ENCODE measurements around the gene S100P.

The S100P gene

GRCh38 chr4:6727081-6727942, 33.6 kb downstream of the S100P start:
- no peak for DNase-seq

- no peak for DNase-seq
Observed at GRCh38 chr4:6727943-6728250, 34.2 kb downstream of the S100P start.

DNA sequence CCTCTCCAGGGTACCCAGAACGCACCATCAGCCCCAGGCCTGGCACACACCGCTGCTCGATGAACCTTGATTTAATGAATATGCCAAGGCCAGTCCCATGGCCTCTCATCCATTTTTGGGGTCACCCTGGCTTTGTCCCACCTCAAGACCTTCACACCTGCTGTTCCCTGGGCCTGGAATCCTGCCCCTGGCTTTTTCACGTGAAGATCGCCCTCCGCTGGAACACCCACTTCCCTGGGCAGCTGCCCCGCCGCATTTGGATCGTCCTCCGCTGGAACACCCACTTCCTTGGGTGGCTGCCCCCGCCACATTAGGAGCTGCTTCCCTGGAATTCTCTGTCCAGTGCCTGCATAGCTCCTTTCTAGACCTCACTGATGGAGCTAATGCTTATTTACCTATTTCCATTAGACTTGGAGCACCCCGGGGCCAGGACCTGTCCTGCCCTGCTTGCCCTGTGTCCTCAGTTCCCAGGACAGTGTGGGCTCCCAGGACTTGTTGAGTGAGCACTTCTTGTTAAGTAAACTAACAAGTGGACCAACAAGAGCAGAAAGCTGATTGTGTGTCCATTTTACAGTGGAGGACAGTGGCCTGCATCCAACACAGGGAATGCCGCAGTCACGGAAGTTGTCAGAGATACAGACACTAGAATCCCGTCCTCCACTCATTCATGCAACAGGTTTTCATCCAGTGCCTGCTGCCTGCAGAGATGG, 34.8 kb downstream of the S100P start:
- DNase-seq = no peak

DNA sequence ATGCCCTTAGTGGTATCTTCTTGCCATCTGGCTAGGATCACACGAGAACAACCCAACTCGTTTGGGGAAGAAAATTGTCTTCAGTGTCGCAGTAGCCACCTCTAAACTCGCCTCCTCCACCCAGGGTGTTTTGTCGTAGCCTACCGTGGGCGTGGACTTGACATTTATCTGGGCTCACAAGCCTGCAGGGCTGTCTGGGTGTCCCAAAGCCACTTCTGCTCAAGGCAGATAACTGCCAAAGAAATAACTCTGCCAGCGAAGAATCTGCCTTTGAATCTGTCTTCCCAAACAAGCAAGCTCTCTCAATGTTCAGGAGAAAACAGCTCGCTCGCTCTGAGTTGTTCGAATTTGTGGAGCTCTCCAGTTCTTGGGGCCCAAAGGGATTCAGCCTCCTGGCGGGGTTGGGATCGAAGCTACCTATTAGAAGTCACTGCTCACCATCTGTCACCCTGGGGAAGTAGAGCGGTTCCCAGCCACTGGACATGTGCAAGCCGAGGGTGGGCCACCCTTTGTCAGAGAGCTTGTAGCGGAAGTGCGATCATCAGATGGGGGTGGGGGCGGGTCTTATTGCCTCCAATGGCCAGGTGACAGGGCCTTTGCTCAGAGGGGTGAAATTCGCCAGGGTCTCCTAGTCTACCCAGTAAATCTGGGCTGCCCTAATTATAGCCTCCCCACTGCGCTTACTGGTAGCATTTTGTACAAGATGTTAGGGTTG, 37.1 kb downstream of the S100P start:
- no peak for DNase-seq

DNA sequence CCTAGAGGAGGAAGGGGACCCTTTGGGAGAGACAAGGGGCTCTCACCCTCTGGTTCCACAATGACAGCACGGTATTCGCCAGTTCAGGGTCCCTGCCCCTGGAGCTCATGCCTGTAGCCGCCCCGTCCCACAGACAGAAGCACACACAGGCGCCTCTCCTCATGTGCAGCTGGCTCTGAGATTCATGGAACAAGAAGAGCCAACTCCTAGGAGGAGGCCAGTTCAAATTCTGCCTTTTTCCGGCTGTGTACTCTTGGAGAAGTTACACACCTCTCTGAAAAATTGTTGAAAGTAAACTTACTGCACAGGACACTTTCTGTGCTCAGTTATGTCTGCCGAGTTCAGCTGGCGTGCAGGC, 37.6 kb downstream of the S100P start:
- no peak for DNase-seq

GRCh38 chr4:6731780-6732179, 38.1 kb downstream of the S100P start:
- DNase-seq = no peak

- DNase-seq = no peak
Observed at GRCh38 chr4:6732441-6733357, 39.0 kb downstream of the S100P start.

DNA sequence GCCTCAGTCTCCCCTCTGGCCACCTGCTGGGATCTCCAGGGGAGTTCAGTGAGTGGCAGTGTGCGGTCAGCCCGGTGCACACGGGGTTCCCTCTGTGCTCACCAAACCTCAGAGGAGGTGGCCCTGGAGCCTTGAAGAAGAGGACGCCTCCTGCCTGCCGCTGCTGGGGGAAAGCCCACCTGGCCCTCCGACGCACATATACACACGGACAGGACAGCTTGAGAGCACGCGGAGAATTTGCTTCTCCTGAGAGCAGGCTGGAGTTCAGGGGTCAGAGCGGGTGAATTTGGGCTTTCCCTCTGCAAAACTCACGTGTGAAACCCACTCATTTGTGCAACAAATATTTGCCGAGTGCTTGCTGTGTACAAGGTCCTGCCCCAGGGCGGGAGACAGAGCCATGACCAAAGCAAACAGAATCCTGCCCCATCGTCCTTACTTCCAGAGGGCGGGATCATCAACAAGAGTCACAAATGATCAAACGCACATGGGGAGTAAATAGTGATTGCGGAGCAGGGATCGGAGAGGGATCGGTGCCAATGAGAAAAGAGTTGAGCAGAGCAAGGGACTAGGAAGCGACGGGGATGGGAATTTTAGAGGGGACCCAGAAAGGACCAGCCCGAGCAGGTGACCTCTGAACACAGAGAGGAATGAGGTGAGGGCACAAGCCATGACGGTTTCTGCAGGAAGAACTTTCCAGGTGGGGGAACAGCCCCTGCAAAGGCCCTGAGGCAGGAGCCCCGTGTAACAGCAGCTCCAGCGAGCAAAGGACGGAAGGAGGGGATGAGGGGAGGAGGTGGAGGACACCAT, 39.9 kb downstream of the S100P start:
- DNase-seq = no peak

DNA sequence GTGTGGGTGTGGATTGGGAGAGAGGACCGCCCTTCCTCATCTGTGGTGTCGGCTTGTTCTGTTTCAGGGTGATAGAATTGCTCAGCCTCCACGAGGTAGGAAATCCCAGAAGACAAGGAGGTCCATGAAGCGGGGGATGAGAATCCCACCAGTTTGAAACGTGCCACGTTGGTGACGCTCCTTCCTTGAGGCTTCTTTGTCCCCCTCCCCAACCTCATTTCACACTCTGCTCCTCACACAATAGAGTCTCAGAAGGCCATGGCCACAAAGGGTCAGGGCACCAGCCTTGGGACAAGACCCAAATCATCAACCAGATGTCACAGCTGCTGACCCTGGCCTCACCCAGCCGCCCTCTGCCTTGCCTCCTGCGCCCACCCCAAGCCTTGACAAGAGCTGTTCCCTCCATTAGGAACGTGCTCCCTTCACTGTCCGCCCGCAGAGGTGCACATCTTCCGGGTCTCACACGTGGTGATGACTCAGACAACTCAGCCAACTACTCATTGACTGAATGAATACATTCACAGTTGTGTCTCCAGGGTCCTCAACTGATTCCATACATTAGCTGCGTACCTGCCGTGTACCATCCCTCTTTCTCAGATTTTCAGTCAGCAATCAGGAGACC, 40.6 kb downstream of the S100P start:
- DNase-seq = no peak

- DNase-seq = no peak
Observed at GRCh38 chr4:6739920-6740319, 46.2 kb downstream of the S100P start.

DNA sequence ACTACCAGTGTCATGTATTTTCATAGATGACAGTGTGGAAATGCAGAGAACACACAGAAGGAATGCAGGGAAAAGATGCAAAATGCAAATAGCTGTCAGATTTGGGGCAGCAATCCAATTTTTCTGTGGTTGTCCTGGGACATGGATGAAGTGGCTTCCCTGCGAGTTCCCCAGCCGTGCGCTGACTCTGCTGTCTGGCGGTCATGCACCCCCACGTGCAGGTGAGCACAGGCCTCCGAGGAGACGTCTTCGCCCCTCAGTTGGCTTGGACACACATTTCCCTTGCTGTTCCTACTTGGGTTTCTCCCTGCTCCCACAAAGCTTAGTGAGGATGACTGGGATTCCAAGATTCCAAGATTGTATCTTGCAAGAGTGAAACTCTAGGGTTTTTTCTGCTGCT, 46.7 kb downstream of the S100P start:
- DNase-seq = no peak

- no peak for DNase-seq
Observed at GRCh38 chr4:6742507-6742906, 48.8 kb downstream of the S100P start.

GRCh38 chr4:6742989-6743388, 49.3 kb downstream of the S100P start:
- DNase-seq = no peak

All from activated T-cell treated with anti-CD3 and anti-CD28 coated beads, Interleukin-2, amount 50 U/mL, for 48 hours (primary cell).